Measurements from ENCODE around the gene DTHD1. TPM values are rescaled to one million over a fixed set of nuclear protein-coding genes. Genes with fewer than 3 reads are reported as not detected.

DTHD1 gene
- total RNA-seq, 1 donor from 2014 or later, result not detected

- Mint-ChIP-seq H3K9me3 (ENCODE audit: unreplicated experiment) (no peaks in the 10 kb centered on the region), H3K27ac (ENCODE audit: unreplicated experiment) (peak overlapping the region; percentile 37), H3K4me1 (ENCODE audit: unreplicated experiment) (peaks cover 20% of the 10 kb centered on the region), H3K27me3 (ENCODE audit: unreplicated experiment) (no peaks in the 10 kb centered on the region), H3K4me3 (ENCODE audit: unreplicated experiment) (no peak overlapping the region), H3K36me3 (ENCODE audit: low read depth, unreplicated experiment) (no peaks in the 10 kb centered on the region)
- no peak for DNase-seq (ENCODE audit: low spot score)
- TF ChIP-seq CTCF (IDR thresholded peaks at IDR 0.05; ENCODE audit: unreplicated experiment), result no peak
Observed at GRCh38 chr4:36269533-36270173, 11.8 kb upstream of the DTHD1 start.

GRCh38 chr4:36273276-36273675 is 8.1 kb upstream of the DTHD1 start:
- Mint-ChIP-seq H3K27ac (ENCODE audit: unreplicated experiment) (no peak overlapping the region), H3K36me3 (ENCODE audit: low read depth, unreplicated experiment) (no peaks in the 10 kb centered on the region), H3K9me3 (ENCODE audit: unreplicated experiment) (no peaks in the 10 kb centered on the region)

GRCh38 chr4:36274158-36274557 is 7.3 kb upstream of the DTHD1 start:
- no peak for TF ChIP-seq CTCF (IDR thresholded peaks at IDR 0.05; ENCODE audit: unreplicated experiment)
- Mint-ChIP-seq H3K36me3 (ENCODE audit: low read depth, unreplicated experiment) (no peaks in the 10 kb centered on the region), H3K4me3 (ENCODE audit: unreplicated experiment) (no peak overlapping the region), H3K27me3 (ENCODE audit: unreplicated experiment) (no peaks in the 10 kb centered on the region), H3K27ac (ENCODE audit: unreplicated experiment) (no peak overlapping the region), H3K4me1 (ENCODE audit: unreplicated experiment) (no peaks in the 10 kb centered on the region), H3K9me3 (ENCODE audit: unreplicated experiment) (no peaks in the 10 kb centered on the region)
- no peak for DNase-seq (ENCODE audit: low spot score)

More at GRCh38 chr4:36273276-36273675, 8.1 kb upstream of the DTHD1 start:
- H3K4me1 Mint-ChIP-seq (ENCODE audit: unreplicated experiment), result no peaks in the 10 kb centered on the region
- no peak for TF ChIP-seq CTCF (IDR thresholded peaks at IDR 0.05; ENCODE audit: unreplicated experiment)
- DNase-seq (ENCODE audit: low spot score), result no peak
- no peaks in the 10 kb centered on the region for H3K27me3 Mint-ChIP-seq (ENCODE audit: unreplicated experiment)
- no peak overlapping the region for H3K4me3 Mint-ChIP-seq (ENCODE audit: unreplicated experiment)

GRCh38 chr4:36277533-36277932 is 3.9 kb upstream of the DTHD1 start:
- H3K4me1 Mint-ChIP-seq (ENCODE audit: unreplicated experiment), result peaks cover 13% of the 10 kb centered on the region
- no peak overlapping the region for H3K4me3 Mint-ChIP-seq (ENCODE audit: unreplicated experiment)
- H3K27ac Mint-ChIP-seq (ENCODE audit: unreplicated experiment), result no peak overlapping the region
- DNase-seq (ENCODE audit: low spot score), result no peak
- no peaks in the 10 kb centered on the region for H3K9me3 Mint-ChIP-seq (ENCODE audit: unreplicated experiment)
- H3K36me3 Mint-ChIP-seq (ENCODE audit: low read depth, unreplicated experiment), result no peaks in the 10 kb centered on the region
- H3K27me3 Mint-ChIP-seq (ENCODE audit: unreplicated experiment), result no peaks in the 10 kb centered on the region
- TF ChIP-seq CTCF (IDR thresholded peaks at IDR 0.05; ENCODE audit: unreplicated experiment), result no peak

GRCh38 chr4:36278789-36279188 is 2.6 kb upstream of the DTHD1 start:
- Mint-ChIP-seq H3K36me3 (ENCODE audit: low read depth, unreplicated experiment) (no peaks in the 10 kb centered on the region), H3K4me1 (ENCODE audit: unreplicated experiment) (peaks cover 13% of the 10 kb centered on the region), H3K27me3 (ENCODE audit: unreplicated experiment) (no peaks in the 10 kb centered on the region), H3K27ac (ENCODE audit: unreplicated experiment) (no peak overlapping the region), H3K9me3 (ENCODE audit: unreplicated experiment) (no peaks in the 10 kb centered on the region), H3K4me3 (ENCODE audit: unreplicated experiment) (no peak overlapping the region)
- no peak for TF ChIP-seq CTCF (IDR thresholded peaks at IDR 0.05; ENCODE audit: unreplicated experiment)
- no peak for DNase-seq (ENCODE audit: low spot score)

All from endothelial cell (in vitro differentiated cells).